Right kidney (tissue), 1 donor: ENCODE results near the gene CDK6.

Experiments used
- DNase-seq: peaks from one replicate; pipeline ENCODE4 v3.0.0-alpha.2; 2016

The CDK6 gene

DNA sequence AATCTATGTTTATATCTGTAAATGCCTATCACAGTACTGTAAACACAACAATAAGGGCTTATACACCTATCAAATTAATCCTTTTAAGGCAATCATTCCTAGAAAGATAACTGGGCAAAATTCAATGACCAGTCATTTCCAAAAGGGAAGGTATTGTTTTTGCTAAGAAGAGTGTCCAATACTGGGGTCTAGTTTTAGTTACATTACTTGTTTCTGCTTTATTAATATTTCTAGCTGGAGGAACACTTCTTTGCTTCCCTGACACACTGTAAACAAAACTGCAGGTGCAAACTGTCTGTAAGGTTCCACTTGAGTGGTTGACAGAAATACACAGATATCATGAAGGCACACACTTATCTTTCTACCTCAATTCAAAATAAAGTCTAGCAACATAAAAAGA, 162.0 kb downstream of the CDK6 start:
- DNase-seq: no peak

DNA sequence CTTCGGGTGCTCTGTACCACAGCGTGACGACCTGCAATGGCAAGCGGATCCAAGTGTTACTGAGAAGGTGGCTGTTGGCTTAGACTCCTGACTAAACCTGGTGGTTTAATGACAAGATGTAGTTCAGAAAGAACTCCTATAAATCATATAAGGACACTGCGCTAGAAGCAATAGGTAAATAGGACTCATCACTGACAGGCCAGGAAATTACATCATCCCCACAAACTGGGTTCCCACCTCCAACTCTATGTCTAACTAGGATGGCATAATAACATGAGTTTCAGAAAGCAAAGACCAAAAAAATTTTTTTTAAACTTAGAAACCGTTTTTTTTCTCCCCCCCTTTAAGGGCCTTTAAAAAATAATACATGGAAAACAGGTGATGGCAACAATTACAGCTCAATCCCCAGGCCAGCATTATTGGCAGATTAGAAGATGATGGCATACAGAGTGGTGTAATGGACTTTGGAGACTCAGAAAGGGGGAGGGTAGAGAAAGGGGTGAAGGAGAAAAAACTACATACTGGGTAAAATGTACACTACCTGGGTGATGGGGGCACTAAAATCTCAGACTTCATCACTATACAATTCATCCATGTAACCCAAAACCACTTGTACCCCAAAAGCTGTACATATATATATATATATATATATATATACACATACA, 164.7 kb downstream of the CDK6 start:
- no peak for DNase-seq

DNA sequence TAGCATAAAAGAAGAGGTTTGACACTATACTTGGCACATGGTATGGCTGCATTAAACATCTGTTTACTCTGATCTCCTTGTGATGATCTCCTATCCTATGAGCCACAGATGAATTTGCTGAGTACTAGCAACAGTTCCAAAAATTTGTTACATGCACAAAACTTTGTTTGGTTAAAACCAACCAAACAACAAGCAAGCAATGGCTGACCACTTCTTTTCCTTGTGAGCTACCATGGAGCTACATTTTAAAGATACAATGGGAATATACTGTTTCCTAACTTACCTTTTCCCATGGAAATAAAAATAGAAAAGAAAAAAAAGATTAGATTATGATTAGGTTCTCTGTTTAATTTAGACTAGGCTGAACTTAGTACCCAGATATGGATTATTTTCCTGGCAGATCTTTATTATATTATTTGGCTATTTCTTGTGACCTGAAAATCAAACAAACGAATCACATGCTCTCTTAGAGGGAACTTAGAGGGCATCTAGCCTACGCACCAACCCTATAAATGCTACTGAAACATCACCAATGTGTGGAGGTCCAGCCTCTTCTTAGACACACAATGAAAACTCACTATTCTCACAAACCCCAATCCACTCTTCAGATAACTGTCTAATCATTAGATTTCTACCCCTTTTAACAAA, 166.0 kb downstream of the CDK6 start:
- no peak for DNase-seq

DNA sequence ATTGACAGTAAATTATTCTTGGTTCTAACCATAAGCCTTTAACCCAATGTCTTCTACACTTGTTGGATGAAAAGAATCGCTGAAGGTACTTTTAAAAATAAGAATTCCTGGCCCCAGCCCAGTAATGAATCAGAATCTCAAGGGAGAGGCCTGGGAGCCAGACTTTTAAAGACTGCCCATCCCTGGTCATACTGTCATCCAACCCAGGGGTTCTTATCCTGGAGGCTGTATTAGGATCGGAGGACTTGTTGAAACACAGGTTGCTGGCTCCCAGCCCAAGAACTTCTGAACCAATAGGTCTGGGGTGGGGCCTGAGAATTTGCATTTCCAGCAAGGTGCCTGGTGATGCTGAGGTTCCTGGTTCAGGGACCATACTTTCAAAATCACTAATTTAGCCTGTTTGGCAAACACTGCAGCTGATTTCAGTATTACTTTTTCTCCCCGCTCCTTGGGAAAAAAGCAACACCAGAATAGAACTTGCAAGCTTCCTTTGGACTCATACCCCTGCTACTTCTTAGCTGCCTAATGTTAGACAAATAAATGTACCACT, 166.7 kb downstream of the CDK6 start:
- DNase-seq: no peak

DNA sequence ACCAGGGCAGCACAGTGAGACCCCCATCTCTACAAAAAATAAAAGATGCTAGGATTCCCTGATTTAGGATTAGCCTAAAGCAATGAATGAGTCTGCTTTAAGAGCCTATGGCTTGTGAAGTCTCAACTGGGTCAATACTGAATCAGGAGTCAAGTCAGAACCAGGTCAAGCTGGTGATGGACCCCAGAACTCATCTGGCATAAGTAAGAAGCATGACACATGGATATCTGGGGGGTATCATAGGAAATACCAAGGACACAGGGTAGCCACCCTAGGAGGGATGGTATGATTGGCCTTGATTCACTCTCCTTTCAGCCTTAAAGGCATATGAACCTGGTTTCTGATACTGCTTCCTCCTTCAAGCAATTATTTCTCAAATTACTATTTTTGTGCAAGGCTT, 167.8 kb downstream of the CDK6 start:
- no peak for DNase-seq

DNA sequence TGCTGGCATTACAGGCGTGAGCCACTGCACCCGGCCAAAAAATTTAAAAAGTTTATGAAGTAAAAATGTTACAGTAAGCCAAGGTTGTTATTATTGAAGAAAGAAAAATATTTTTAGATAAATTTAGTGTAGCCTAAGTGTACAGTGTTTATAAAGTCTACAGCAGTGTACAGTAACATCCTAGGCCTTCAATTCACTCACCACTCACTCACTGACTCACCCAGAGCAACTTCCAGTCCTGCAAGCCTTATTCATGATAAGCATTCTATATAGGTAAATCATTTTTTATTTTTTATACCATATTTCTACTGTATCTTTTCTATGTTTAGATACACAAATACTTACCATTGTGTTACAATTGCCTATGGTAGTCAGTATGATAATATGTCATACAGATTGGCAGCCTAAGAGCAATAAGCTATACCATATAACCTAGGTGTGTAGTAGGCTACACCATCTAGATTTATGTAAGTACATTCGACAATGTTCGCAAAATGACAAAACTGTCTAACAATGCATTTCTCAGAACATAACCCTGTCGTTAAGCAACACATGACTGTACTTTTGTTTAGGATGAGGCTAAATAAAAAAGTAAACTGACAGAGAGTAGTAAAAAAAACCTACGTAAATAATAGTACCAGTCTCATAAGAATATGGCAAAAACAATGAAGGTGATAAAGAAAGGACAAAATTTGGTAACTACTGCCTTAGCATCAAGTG, 168.4 kb downstream of the CDK6 start:
- no peak for DNase-seq

DNA sequence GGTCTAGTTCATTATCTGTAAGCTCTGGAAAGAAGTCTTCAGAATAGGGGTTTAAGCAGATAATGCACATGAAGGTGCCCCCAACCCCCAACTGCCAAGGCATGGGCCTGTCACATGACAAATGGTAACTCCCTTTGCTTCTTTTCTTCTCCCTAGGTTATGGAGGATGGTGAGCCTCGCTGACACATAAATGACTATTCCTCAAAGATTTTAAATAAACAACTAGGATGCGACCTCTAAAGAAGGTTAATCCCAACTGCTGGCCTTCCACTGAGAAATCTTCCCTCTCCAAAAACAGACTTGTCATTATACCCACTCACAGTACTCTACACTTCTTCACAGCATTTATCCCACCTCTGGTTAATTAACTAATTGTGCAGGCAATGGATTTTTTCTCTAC, 170.4 kb downstream of the CDK6 start:
- DNase-seq: no peak

DNA sequence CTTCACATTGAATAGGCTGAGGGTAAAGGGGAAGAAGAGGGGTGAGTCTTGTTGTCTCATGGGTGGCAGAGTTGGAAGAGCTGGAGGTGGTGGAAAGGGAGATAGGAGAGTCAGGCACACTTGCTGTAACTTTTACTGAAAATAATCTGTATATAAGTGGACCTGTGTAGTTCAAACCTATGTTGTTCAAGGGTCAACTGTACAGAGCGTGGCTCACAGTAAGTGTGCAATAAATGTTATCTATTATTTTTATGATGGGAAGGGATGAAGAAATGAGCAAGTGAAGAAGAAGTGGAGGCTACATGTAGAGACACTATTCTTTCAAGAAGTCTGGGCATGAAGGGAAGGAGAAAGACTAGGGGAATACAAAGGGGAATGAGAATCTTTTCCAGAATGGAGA, 174.7 kb downstream of the CDK6 start:
- no peak for DNase-seq

DNA sequence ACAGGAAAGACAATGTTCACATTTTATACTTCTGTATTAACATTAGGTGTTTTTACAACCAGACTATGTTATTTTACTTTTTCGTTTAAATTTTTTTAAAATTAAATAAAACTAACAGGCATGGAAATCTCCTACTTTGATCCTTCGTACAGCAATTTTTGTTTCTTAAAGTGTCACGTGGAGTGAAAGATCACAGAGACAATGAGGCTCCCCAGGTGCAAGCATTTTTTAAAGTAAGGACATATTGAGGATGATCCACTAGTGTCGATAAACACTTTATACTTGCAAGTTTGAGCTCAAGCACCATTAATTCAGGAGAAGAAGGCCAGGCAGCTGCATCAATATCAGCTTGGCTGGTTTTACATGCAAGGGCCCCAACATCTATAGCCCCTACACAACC, 177.7 kb downstream of the CDK6 start:
- DNase-seq: no peak

DNA sequence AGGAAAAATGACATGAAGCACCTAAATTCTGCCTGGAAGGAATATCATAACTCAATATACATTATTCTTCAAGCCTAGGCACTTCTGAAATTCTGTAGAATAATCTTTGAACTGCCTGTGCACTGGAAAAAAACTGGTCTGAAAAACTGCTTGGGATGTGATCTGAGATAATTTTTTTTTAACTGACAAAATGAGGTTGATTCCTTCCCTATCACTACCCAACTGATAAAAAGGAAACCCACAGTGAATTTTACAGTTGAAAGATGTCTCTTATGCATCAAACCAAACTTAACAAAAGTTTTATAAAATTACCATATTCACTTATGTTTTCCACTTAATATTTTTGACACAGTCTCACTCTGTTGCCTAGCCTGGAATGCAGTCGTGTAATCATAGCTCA, 179.0 kb downstream of the CDK6 start:
- no peak for DNase-seq

DNA sequence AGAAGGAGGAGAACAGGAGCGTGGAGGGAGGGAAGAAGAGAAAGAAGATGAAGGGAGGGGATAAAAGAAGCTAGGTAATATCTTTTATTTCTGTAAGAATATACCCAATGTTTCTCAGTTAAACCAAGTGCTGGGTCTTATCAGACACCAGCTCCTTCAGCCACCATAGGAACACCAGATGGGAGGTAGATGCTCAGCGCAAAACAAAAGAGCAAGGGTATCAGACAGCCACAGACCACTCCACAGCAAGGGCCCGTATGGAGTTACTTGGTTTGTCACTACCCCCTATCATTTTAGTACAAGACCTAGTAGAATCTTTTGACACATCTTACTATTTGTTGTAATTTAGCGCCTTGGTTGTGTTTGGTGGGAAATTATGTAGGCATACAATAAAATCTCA, 180.3 kb downstream of the CDK6 start:
- no peak for DNase-seq

DNA sequence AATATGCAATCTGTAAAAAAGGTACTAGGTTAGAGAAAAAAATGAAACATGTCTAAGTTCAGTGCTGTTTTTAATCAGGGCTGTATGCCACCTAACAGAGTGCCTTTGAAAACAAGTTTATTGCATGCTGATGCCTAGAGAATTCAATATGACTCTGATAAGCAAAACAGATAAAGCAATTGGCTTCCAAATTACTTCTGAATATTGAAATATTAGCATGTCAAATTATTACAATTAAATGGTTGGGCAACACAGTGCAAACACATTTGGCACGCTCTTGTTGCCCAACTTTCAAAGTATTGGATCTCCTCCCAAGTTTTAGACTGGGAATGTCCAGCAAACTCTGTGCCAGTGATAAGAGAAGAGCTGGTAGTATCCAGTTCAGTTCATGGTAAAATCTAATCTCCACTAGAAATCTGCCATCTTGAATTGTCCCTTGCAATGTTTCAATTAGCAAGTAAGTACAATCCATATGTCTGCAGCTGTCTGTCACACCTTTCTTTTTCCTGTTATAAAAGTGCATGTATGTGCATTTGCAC, 181.0 kb downstream of the CDK6 start:
- DNase-seq: no peak

DNA sequence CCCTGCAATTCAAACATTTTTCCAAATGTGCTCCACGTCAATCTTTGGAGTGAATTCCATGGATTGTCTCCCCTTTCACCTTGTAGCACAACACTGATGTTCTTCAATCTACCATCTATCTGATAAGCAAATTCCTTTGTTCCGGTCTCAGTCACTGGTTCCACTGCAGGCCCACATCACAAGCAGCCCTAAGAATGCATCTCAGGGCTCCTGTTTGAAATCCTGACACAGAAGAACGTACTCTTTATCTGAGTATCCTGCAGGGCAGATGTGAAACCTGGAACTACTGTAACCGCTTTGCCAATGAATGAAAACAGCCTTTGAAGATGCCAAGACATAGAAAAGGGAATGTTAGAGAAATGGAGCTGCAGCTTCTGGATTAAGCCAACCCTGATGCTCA, 183.2 kb downstream of the CDK6 start:
- DNase-seq: no peak

DNA sequence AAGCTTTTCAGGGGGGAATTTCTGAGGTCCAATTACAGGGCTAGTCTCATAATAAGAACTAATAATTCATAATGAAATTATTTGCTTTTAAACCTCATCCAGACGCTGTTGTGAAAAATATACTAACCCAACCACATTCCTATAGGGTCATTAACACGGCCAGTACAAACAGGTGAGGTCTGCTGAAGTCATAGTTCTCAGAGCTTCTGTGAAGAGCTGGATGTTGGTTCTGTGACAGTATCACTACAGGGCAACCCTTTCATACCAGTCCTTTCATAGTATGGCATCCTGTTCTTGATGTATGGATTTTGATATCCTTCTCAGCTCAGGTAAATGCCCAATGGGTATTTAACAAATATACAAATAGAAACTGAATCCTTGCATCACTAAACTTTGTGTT, 183.8 kb downstream of the CDK6 start:
- DNase-seq: no peak

DNA sequence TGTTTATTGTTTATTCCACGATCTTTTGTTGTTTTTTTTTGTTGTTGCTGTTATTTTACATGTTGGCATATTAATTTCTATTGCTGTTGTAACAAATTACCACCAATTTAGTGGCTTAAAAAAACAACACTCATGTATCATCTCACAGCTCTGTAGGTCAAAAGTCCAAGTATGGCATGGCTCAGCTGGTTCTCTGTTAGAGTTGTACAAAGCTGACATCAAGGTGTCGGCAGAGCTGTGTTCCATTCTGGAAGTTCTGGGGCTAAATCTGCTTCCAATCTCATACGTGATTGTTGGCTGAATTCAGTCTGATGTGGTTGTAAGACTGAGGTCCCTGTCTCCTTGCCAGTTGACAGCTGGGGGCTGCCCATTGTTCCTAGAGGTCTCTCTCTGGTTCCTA, 186.0 kb downstream of the CDK6 start:
- no peak for DNase-seq

DNA sequence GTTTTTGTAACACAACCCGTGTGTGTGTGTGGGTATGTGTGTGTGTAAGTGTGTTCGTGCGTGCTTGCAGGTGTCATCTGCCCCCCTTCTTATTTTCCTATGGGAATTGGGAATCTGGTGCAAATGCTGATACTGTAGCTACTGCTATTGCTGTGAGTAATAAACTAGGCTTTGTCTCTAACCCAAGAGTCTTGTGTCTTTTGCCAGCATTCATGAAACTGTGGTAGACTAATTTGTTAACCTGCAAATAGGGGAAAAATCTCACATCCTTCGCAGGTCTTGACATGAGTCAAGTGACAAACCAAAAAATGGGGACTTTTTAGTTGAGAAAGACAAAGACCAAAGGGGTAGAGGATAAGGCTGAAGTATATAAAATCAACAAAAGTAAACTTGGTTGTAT, 188.3 kb downstream of the CDK6 start:
- DNase-seq: no peak

DNA sequence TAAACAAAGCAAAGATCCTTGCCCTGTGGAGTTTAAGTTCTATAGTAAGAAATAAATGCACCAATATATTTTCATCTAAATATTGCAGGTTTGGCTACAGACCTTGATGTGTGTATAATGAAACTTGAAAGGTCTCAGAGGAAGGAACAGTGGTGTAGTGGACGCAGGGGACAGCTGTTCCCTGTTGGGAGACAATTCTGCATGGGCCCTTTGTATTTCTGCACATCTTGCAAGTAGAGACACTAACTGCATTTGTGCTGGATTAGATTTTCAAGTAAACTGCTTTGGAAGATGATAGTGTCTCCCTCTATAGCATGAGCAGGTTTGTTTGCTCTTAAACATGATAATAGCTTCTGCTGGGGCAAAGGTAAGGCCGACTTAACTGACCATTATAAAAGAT, 188.7 kb downstream of the CDK6 start:
- no peak for DNase-seq

DNA sequence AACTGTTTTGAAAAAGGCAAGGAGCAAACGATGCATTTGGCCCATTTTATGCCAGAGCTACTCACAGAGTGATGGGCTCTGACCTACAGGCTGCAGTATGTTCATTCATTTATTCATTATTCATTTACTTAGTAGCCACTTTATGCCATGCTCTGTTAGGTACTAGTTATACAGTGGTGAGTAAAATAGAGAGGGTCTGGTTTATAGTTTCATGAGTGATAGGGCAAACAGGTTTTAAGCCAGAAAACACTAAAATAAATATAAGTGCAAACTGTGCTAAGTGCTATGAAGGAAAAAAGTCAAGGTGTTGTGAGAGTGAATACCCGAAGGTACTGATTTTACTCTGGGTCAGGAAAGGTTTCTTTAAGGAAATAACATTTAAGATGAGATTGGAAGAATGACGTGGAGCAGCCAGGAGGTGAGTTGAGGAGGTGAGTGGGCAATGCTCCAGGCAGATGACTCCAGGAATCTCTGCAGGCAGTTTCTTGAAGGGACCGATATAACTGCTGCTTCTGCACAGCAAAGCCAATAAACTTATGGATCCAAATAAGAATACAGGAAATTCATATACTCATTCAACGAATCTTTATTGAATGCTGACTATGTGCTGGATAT, 189.3 kb downstream of the CDK6 start:
- DNase-seq: no peak

DNA sequence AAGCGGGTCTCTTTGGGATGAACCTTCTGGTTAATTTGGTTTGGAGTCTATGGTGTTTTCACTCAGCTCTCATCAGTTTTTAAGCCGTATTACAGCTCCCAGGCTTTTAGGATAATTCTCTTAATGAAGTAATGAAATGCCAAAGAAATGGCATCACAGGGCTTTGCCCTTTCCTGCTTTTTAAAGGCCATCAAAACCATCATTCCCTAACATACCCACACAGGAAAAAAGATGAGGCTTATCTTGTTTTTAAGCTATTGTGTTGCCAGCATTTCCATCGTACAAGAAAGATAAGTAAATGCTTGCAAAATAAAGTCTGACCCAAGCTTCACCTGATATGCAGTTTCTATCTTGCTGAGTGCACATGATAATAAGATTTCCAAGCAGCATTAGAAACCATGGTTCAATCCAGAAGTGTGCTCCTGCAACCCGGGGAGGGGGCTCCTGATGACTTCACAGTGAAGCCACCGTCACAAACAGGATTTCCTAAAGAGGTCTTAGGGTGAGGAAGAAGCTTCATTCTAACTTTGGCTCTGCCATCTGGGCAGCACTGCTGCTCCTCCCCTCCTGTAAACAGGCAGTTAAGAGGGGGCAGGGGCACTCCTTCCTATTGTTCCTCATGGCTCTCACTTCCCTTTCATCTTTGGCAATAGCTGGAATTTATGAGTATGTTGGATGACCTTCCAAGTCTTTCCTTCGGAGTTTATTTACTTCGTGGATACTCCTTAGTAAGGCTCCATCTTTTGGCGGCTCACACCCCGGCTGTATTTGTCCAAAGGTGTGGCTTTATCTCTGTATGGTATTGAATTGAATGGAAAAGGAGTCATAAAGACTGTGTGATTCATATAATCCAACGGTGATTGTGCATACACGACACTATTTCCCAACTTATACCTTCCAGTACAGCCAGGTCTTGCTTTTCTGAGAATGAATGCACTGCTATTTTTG, 191.0 kb downstream of the CDK6 start:
- DNase-seq: no peak

DNA sequence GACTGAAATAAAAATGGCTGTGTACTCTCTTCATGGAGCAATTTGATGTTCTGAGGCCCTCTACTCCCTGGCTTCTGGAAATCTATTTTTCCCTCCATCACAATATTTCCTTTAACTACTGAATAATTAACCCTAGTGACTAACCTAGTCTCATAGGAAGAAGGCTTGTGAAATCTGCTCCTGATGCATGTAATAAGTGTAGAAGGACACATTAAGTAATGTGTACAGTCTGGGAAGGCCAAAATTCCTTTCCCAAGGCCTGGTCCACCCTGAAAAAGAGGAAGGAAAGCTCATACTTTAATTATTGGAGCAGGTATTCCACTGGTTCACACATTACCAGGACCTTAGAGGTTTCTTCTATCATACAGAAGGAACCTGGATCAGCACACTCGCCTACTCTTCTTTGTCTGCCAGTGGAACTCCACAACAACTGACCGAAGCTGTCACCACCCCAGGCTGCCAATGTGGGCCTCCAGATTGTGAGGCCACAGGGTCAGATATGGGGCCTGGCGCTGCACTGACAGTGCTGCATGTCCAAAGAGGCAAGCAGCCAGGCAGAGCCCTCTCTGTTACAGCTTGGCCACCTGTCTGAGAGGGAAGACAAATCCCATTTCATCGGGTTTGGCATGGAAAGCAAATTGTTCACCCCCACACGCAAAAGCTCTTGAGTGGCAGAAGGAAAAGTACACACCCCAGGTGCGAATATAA, 191.8 kb downstream of the CDK6 start:
- no peak for DNase-seq

DNA sequence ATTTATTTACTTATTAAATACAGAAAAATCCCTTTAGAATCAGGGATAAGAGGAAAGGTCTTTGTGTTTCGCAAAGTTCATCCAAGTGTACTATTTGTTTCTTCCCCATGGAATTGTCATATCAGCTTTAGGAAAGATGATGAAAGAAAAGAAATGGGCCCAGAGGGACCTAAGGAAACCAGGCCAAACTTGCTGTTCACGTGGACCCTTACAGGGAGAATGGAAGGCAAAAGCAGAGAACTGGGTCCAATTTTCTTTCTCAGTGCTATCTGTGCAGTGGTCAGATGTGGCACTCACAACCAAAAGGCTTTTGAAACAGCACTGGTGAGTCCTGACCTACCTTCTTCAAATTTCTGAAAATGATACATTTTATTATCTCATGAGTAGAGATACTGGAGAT, 192.6 kb downstream of the CDK6 start:
- DNase-seq: no peak
